ENCODE measurements around the gene NUP205.

The NUP205 gene

DNA sequence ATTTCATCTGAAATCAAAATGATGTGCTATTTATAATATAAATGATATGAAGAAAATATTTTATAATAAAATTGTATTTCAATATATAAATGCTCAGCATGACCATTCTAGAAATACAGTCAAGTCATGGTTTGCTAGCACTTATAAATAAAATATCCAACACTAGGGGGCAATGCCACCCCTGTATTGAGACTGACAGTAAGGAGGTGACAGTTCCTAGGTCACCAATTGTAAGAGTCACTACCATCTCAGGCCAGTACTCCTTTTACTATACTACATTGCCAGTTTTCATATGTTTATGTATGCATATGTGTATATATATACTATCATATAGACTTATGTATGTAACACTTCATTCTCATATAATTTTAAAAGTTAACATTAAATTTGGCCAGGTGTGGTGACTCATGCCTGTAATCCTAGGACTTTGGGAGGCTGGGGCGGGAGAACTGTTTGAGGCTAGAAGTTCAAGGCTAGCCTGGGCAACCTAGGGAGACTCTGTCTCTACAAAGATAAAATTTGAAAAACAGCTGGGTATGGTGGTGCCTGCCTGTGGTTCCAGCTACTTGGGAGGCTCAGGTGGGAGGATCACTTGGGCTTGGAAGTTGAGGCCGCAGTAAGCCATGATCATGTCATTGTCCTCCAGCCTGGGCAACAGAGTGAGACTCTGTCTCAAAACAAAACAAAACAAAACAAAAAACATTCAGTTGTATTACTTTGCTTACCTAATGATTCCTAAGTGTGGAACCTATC lies 45.4 kb upstream of the NUP205 start:
- H3K4me3 ChIP-seq (ENCODE audit: low read depth, low read length), result no peak overlapping the region
- TF ChIP-seq, protein P1, sequence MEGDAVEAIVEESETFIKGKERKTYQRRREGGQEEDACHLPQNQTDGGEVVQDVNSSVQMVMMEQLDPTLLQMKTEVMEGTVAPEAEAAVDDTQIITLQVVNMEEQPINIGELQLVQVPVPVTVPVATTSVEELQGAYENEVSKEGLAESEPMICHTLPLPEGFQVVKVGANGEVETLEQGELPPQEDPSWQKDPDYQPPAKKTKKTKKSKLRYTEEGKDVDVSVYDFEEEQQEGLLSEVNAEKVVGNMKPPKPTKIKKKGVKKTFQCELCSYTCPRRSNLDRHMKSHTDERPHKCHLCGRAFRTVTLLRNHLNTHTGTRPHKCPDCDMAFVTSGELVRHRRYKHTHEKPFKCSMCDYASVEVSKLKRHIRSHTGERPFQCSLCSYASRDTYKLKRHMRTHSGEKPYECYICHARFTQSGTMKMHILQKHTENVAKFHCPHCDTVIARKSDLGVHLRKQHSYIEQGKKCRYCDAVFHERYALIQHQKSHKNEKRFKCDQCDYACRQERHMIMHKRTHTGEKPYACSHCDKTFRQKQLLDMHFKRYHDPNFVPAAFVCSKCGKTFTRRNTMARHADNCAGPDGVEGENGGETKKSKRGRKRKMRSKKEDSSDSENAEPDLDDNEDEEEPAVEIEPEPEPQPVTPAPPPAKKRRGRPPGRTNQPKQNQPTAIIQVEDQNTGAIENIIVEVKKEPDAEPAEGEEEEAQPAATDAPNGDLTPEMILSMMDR (IDR thresholded peaks at IDR 0.05; ENCODE audit: borderline replicate concordance, insufficient read depth, low read depth, low read length), result peak; percentile 41; the same call in 1 of the 2 replicates

DNA sequence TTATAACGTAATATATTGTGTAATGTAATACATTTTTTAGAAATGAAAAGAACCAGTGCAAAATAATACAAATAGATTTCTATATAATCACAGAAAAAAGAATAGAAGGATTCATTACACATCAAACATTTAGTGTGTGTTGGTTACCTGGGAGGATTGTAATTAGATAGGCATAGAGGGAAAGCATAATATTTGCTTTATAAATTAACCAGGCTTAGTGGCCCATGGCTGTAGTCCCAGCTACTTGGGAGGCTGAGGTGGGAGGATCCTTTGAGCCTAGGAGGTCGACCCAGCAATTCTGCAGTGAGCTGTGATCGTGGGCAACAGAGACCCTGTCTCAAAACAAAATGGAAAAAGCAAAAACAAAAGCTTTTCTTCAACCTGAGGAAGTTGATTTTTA lies 42.9 kb upstream of the NUP205 start:
- H3K4me3 ChIP-seq (ENCODE audit: low read depth, low read length), result no peak overlapping the region

GRCh38 chr7:135517060-135517459 lies 40.7 kb upstream of the NUP205 start:
- TF ChIP-seq, protein P1 (IDR thresholded peaks at IDR 0.05; ENCODE audit: borderline replicate concordance, insufficient read depth, low read depth, low read length), result no peak
- H3K4me3 ChIP-seq (ENCODE audit: low read depth, low read length), result no peak overlapping the region

More for the DNA sequence above, 42.9 kb upstream of the NUP205 start:
- TF ChIP-seq, protein P1 (IDR thresholded peaks at IDR 0.05; ENCODE audit: borderline replicate concordance, insufficient read depth, low read depth, low read length), result no peak

GRCh38 chr7:135518748-135519147 lies 39.0 kb upstream of the NUP205 start:
- TF ChIP-seq, protein P1 (IDR thresholded peaks at IDR 0.05; ENCODE audit: borderline replicate concordance, insufficient read depth, low read depth, low read length), result no peak

DNA sequence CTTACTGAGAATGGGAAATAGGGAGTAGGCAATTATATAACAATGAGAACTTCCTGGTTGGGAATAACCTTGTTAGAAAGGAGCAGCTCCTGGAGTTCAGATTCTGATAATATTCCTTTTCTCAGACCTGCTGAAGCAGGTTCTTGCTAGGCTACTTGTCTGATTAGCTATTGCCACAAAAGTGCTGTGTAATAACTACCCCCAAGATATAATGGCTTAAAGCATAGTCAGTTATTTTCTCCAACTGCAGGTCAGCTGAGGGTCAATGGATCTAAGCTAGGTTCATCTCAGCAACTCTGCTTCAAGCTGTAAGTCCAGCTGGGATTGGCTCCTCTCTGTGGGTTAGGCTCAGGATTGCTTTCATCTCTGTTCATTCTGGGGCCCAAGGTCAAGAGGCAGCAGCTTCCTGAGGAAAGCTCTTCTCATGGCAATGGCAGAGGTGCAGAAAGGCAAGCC lies 38.5 kb upstream of the NUP205 start:
- TF ChIP-seq, protein P1 (IDR thresholded peaks at IDR 0.05; ENCODE audit: borderline replicate concordance, insufficient read depth, low read depth, low read length), result no peak
- no peak overlapping the region for H3K4me3 ChIP-seq (ENCODE audit: low read depth, low read length)

More at GRCh38 chr7:135518748-135519147, 39.0 kb upstream of the NUP205 start:
- H3K4me3 ChIP-seq (ENCODE audit: low read depth, low read length), result no peak overlapping the region

- H3K4me3 ChIP-seq (ENCODE audit: low read depth, low read length), result no peak overlapping the region
- TF ChIP-seq, protein P1 (IDR thresholded peaks at IDR 0.05; ENCODE audit: borderline replicate concordance, insufficient read depth, low read depth, low read length), result no peak
Measured at GRCh38 chr7:135519871-135520270, 37.8 kb upstream of the NUP205 start.

GRCh38 chr7:135522509-135522908 lies 35.2 kb upstream of the NUP205 start:
- H3K4me3 ChIP-seq (ENCODE audit: low read depth, low read length), result no peak overlapping the region

More at GRCh38 chr7:135522509-135522908, 35.2 kb upstream of the NUP205 start:
- TF ChIP-seq, protein P1 (IDR thresholded peaks at IDR 0.05; ENCODE audit: borderline replicate concordance, insufficient read depth, low read depth, low read length), result no peak

Data from GM12875 (cell line).